Stomach (tissue), 4 donors: Measurements from ENCODE around the gene ACBD3.

Experiments
- CTCF ChIP-seq, 7 experiments: fragments of 450-650 bp in 4 of 7; fragments of 200-600 bp in 3 of 7; sonication (generic) in 3 of 7; IDR thresholded peaks; one replicate each; pipeline ENCODE4 v1.5.1; 2016 to 2019; ENCODE audit warnings: antibody characterized with exemption in 7 of 7, control low read depth in 2 of 7, mild to moderate bottlenecking in 1 of 7
- POLR2A ChIP-seq, 4 donors: fragments of 450-650 bp; IDR thresholded peaks; one replicate each; pipeline ENCODE4 v1.6.1; 2016; ENCODE audit warnings: antibody characterized with exemption in 4 of 4, control low read depth in 2 of 4, mild to moderate bottlenecking in 1 of 4, moderate library complexity in 1 of 4

GRCh38 chr1:226117330-226117729, 69.2 kb downstream of the ACBD3 start:
- no peak for TF ChIP-seq CTCF (IDR thresholded peaks at IDR 0.05)
- no peak for TF ChIP-seq POLR2A (IDR thresholded peaks at IDR 0.05)
